Measurements from ENCODE around the gene KIAA0513.

GRCh38 chr16:85094176-85094805 is 66.7 kb downstream of the KIAA0513 start:
- TF ChIP-seq CTCF (IDR thresholded peaks at IDR 0.05 in 4 of 5, conservative IDR thresholded peaks at IDR 0.05 in 1 of 5) = no peak
- TF ChIP-seq POLR2A (IDR thresholded peaks at IDR 0.05) = no peak

All from gastrocnemius medialis (tissue), 4 donors.